Astrocyte (in vitro differentiated cells and primary cell): ENCODE measurements around the gene SCT.

Experiments used
- CTCF ChIP-seq: IDR thresholded peaks from 2 replicates; pipeline ENCODE4 v1.5.1; 2011; ENCODE audit warnings: low read depth, mild to moderate bottlenecking, inconsistent platforms, low read length, moderate library complexity; ENCODE audit not compliant: insufficient read depth
- EZH2 ChIP-seq: IDR thresholded peaks from 2 replicates; pipeline ENCODE4 v1.6.1; 2012; ENCODE audit warnings: mild to moderate bottlenecking, low read length, inconsistent platforms; ENCODE audit not compliant: insufficient read depth

GRCh38 chr11:660281-660680, 33.3 kb upstream of the SCT start:
- TF ChIP-seq CTCF (no peak), EZH2 (no peak)
